GM18867 (cell line): ENCODE measurements around the gene AOAH.
"Not testable (repeated sequence)": the region's sequence is repeated elsewhere in the genome, so short reads cannot be mapped to it uniquely, and the experiment has no call there.

ENCODE experiments used
- ATAC-seq: cut with Tn5 transposase; IDR thresholded peaks from one replicate; pipeline ENCODE4 v1.9.1; 2021; ENCODE audit warnings: mild to moderate bottlenecking, moderate library complexity; ENCODE audit not compliant: unreplicated experiment

AOAH gene

DNA sequence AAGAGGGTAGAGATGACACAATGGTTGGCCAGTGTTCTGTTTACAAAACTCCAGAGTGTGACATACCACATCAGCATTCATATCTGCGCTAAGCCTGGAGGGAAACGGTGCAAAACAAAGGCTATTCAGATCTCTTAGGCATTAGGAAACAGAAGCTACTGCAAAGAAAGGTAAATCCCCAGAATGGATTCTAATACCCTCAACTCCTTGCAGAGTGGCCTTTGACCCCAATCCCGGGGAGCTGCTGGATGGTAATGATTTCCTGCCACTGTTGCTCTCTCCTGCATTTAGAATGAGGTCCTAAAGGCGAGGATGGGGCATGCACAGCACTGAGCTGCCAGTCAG is 65.2 kb downstream of the AOAH start:
- no peak for ATAC-seq

DNA sequence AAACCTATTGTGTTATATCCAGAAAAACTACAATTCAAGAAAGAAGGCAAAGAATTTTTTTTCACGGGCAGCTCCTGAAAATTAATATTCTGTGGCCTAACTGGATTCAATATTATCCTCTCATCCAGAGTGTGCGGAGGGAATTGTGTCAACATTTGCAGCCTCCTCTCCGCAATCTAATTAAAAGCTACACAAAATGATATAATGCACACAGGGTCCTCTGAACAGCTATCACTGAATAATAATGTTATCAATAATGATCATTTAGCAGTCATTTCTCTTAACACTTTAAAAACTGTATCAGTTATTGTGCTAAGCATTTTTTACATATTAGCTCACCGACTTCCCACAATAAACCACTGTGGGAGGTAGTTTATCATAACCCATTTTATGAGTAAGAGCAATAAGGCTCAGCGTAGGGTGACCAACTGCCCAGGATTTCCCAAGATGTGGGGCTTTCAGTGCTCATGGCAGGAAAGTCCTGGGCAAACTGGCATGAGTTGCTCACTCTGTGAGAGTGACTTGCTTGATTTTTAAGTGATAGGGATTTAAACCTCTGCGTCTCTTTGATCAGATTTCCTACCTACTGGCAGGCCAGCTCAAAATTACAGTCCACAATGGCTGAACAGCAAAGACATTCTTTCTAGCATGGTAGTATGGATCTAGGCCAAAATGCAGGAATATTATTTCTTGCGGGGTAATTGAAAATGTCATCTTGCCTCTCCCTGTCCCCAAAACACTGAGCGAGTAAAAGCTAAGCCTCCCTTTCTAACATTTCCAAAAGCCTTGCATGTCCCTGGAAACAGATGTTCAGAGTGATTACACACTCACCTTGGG is 65.7 kb downstream of the AOAH start:
- ATAC-seq, result no peak

DNA sequence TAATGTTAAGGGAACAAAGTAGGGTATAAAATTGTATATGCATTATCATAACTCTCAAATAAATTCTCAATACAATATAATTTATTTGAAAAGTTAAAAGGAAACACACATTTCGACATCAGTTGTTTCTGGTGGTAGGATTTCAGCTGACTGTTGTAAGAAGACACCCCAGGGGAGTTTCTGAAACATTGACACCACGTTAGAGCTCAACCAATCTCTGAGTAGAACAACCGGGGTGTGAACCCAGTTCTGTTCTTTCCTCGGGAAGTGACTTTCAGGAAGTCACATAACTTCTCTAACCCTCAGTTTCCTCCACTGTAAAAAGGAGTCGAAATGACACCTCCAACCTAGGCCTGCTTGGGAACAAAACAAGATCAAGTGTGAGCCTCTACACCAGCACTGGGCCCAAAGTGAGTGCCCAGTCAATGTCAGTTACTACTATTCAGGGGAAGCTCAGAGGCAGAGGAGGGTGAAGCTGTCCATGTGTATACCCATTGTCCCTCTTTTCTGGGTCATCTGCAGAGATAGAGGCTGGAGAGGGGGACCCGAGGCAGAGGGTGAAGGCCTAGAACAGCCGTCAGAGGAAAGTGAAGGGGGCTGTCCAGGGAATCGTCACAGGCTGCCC is 67.1 kb downstream of the AOAH start:
- ATAC-seq, result no peak

DNA sequence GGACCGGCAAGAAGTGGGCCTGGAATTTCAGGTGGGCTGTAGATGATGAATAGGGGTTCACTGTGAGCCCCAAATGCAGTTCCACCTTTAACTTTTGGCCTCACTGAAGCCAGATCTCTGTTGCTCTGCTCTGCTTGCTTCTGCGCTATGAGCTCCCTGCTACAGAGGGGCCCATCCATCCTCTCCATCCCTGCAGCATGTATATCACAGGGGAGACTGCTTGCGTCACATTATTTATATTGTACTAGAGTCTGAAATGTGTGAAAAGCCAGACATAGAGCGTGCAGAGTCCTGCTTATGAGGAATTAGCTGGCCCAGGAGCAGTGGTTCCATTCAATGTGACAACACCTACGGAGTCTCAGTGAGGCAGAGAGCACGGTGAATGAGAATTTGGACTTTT is 69.9 kb downstream of the AOAH start:
- ATAC-seq, result no peak

DNA sequence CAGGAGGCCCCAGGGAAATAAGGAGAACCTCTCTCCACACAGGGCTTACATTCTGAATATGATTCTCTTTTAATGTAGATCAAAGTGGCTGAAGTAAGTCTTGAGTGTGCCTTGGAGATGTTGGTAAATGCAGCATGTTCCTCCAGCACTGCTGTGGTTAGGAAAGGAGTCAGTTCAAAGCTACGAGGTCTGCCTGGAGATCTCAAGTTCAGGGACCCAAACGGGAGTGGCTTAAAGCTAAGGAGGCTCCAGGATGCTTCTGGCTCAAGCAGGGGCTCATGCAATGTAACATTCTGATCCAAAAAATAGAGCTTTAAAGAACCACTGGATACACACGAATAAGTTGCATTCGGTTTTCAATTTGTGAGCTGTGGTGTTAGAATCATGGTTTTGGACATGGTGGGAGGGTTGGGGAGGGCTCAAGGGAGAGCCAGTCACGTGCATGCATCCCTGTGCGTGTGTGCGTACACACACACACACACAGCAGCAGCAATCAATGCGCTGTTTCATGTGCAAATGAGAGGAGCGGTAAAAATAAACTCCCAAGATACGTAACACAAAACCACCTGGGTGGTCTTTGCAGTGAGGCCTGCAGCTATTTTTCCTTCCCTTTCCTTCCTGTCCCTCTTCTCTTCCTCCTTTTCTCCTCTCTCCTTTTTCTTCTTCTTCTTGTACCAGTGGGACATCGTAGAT is 70.5 kb downstream of the AOAH start:
- ATAC-seq, result no peak

DNA sequence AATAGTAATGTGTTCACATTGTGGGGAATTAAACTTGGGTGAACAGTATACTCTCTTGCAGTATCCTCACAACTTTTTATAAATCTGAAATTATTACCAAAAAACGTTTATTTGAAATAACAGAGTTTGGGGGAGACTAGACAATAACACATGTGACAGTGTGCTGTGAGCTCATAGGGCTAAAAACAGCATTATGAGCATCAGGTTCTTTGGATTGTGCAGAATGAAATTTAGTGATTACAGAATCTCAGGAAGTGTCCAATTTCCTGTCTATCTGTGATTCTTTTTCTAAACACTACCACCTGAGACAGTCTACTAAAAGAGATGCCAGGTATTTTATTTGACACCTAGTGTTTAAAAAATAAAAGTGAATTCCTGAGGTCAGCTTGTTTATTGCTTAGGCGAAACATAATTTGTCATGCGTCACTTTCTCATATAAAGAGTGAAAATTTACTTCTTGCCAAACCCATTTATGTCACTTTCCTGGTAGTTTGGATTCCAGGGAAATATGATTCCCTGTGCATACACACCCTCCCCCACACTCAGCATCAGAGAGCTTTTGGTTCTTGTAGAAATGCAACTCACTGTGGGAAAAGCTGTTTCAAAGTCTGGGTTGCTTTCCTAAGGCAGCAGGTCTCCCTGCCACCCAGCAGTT is 71.2 kb downstream of the AOAH start:
- no peak for ATAC-seq

DNA sequence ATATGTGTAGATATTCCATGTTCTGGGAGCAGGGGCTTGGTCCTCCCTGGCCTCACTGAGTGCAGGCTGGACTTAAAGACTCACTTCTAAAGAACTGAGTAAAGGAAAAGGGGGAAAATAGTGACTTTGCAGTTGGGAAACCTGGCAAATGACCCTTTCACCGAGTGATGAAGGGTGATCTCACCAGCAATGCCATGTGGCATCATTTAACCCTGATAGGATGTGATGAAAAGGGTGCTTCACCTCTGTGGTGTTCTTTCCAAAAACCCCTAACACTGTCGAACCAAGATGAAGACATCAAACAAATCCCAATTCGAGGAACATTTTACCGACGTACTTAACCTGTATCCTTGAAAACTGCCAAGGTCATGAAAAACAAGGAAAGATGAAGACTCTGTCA is 71.9 kb downstream of the AOAH start:
- ATAC-seq, result no peak

DNA sequence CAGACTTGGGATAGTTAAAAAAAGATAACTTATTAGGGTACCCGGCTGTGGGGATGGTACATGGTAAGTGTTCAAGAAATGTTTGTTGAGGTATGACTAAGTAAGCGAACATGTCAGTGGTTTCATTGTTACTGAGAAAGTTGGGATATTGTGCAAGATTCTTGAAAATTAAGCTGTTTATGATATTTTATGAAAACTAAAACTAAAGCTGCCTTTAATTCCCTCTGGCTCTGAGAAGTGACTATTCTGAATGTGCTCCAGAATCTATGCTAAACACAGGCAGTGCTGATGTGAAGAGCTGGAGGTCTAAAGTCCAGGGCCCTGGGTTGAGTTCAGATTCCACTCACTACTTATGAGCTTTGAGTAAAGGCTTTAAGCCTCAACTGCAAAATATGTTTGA is 72.9 kb downstream of the AOAH start:
- ATAC-seq, result no peak

DNA sequence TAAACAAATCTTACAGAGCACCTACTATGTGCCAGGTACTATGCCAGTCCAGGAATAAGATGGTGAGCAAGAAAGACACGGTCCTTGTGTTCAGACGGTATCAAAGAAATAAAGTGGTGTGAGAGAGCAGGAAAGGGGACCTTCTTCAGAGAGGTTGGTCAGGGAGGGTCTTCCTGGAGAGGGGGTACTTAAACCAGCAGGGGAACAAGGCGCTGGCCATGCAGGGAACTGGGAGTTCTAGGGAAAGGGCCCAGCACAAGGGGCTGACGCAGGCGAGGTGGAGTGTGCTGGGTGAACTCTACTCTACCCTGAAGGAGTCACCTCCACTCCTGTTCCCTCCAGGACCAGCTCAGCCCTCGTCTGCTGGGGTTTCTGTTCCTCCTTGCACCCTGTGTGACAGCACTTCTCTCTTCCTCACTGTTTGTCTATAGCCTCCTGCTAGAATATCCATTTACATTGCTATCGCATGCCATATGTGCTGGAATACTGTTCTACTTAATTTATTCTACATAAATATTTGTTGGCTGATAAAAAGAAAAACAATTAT is 73.5 kb downstream of the AOAH start:
- no peak for ATAC-seq

DNA sequence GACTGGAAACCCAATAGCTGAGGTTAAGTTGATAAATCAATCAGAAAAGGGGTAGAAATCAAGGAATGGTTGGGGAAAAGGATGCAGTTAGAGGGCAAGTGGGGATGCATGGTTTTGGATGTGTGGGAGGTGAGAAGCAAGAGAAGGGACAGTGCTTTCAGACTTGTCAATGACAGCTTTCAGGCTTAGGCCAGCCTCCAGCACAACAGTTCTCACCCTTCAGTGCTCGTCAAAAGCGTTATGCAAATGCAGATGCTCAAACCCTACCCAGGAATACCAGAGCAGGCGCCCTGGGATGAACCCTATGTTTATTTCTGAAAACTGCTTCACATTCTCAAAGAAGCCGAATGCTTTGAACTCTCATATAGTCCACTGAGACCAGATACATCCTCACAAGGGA is 74.0 kb downstream of the AOAH start:
- ATAC-seq, result no peak

DNA sequence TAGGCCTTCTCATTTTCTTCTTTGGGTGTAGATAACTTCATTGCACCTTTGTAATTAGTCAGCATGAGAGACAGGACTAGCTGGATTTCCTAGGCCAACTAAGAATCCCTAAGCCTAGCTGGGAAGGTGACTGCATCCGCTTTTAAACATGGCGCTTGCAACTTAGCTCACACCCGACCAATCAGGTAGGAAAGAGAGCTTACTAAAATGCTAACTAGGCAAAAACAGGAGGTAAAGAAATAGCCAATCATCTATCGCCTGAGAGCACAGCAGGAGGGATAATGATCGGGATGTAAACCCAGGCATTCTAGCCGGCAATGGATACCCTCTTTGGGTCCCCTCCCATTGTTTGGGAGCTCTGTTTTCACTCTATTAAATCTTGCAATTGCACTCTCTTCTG is 75.0 kb downstream of the AOAH start:
- ATAC-seq, result not testable (repeated sequence)

DNA sequence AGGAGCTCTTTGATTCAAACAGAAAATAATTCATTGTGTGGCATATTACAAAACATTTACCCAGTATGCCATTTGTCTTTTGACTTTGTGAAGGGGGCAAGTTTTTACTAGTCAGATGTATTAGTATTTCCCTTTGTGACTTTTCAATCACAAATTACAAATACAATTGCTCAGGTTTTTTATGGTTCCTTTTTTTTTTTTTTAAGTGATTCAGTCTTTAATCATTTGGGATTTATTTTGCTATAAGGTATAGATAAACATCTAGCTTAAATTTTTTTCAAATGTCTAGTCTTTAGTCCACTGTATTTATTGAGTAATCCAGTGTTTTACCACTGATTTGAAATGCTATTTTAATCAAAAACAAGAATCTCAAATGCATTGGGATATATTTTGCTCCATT is 75.9 kb downstream of the AOAH start:
- no peak for ATAC-seq

DNA sequence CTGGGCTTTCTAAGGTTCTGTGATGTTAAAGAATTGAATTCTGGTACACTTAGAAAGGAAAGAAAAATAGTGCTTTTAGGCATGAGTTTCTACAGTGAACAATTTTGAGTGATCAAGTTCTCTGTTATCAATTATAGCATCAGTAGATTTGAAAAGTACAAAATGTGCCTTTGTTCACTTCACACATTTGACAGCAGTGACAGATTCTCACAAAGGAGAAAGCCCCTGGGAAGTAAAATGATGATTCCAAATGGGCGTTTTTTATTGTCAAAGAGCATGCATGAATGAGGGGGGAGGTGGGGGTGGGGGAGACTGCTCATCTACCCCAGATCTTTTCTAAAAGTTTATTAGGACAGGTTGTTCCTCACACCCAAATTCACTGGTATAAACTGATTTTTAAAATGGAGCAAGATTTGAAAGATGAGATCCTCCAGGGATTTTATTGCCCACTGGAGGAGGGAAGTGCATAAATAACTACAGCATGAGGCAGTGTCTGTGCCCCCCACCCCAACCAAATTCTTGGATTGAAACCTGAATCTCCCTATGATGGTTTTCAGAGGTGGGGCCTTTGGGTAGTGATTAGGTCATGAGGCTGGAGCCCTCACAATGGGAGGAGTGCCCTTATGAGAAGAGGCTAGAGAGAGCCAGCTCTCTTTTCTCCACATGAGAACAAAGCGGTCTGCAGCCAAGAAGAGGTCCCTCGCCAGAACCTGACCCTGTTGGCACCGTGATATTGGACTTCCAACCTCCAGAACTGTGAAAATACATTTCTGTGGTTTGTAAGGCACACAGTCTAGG is 79.5 kb downstream of the AOAH start:
- no peak for ATAC-seq

DNA sequence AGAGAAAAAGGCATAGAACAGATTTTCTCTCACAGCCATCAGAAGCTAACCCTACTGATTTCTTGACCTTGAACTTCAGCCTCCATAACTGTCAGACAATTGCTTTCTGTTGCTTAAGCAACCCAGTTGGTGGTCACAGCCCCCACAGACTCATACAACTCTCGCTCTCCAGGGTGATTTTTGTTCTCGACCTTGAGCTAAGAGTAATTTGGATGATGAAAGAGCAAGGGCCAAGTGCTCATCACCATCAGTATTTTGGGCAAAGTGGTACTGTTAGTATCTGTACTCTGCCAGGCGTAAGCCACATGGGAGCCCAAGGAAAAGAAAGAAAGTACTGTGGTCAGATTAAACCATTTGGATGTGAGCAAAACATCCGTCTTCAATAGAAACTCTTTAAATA is 81.9 kb downstream of the AOAH start:
- no peak for ATAC-seq

DNA sequence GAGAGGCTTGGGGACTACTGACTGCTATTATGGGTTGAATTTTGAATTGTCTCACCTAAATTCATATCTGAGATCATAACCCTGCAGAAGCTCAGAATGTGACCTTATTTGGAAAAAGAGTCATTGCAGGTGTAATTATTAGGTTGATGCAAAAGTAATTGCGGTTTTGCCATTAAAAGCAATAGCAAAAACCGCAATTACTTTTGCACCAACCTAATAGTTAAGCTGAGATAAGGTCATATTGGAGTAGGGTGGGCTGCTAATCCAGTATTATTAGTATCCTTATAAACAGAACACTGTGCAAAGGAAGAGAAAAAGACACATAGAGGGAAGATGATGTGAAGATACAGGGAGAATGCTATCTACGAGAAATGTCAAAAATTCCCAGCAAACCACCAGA is 82.3 kb downstream of the AOAH start:
- ATAC-seq, result no peak

DNA sequence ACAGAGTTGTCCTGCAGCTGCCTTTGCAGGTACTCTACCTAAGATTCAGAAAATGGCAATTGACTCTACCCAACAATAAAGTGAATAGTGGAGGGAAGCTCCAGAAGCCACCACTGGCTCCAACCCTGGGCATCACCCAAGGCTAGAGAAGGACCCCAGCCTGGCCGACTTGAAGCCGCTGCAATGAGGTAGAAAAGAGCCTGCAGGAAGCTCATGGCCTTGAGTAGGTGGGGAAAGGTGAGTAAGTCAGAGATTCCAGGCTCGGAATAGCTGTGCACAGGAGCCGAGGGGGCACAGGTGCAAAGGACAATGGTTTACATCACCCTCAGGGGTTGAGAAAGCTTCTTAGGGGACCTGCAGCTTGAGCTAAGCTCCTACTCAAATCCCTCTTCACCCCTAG is 83.6 kb downstream of the AOAH start:
- no peak for ATAC-seq

DNA sequence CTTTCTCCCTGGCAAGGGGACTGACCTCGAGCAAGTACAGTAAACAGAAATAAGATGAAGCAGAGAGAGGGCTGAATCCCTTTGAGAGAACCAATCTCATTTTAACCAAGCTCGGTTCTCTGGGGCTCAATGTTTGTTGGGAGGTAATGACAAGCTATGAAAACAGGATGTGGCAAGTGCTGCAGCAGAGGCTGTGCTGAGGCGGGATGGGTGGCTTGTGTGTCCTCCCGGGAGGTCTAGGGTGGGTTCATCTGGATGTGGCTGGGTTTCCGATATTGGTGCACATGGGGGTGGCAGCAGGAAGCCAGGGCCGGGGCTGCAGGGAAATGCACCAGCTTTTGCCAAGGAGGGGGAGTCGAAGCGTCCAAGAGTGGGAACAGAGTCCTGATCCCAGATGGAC is 84.5 kb downstream of the AOAH start:
- no peak for ATAC-seq

DNA sequence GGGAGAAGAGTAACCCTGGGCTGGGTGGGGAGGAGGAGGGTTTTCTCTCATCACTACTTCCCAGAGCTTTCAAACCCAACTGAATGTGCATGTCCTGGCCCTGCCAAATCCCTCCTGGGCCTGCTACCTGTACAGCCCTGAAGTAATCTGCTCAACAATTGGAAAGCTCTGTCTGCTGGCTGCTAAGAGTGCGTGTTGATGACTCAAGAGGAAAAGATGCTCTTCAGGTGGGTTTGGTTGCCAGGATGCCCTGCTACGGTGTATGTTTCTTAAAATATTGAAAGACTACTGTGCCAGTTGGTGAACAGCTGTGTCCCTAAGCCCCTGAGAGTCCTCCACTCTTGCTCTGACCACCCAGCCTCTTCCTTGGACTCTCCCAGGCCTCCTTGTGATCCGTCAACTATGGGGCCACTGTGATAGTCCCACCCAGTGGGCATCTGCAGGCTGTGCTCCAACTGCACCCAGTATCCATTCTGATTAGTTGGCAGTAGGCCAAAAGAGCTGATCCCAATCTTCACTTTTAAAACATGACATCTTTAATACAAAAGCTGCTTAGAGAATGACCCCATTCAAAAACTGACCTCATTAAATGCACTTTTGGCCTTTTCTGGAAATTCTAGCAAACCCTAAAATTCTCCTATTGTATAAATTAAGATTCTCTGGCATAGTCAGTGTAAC is 85.6 kb downstream of the AOAH start:
- ATAC-seq, result no peak

DNA sequence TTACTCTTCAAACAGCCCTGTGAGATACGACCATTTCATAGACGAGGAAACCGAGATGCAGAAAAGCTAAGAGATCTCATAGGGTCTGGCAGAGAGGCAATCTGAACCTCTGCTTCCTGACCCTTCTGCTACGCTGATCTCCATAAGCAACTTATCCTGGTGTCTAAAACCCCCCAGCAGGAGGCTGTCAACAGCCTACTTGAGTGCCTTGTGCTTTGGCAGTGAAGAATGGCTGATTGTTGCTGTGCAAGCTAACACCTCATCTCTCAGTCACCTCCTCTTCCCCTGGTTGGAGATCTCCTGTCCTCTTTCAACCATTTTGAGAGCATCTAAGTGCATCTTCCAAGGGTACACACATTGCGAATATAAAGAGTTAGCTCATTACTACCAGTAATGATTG is 86.2 kb downstream of the AOAH start:
- no peak for ATAC-seq

DNA sequence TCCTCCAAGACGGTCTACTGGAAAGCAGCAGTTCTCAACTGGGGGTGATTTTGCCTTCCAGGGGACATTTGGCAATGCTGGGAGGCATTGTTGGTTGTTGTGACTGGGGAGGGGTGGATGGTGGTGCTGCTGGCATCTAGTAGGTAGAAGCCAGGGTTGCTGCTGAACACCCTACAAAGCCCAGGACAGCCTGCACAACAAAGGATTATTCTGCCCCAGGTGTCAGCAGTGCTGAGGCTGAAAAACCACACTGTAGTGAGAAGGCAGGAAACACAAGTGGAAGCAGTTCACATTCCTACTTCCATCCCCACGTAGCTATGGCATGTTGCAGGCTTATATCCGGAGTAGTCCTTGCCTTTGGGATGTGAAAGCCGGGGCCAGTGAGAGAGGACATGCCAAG is 86.9 kb downstream of the AOAH start:
- no peak for ATAC-seq
